HTR-8/SVneo (cell line): ENCODE results near the gene TRABD.

Source experiments
- DNase-seq: peaks from one replicate; pipeline ENCODE4 v3.0.0; 2011; ENCODE audit warnings: low spot score, mixed read lengths; ENCODE audit not compliant: insufficient read length
- FAIRE-seq: peaks from 2 replicates; lab custom pipeline; 2011; peaks lifted over from hg19 to GRCh38; lab: Jason Lieb, UNC

TRABD gene

DNA sequence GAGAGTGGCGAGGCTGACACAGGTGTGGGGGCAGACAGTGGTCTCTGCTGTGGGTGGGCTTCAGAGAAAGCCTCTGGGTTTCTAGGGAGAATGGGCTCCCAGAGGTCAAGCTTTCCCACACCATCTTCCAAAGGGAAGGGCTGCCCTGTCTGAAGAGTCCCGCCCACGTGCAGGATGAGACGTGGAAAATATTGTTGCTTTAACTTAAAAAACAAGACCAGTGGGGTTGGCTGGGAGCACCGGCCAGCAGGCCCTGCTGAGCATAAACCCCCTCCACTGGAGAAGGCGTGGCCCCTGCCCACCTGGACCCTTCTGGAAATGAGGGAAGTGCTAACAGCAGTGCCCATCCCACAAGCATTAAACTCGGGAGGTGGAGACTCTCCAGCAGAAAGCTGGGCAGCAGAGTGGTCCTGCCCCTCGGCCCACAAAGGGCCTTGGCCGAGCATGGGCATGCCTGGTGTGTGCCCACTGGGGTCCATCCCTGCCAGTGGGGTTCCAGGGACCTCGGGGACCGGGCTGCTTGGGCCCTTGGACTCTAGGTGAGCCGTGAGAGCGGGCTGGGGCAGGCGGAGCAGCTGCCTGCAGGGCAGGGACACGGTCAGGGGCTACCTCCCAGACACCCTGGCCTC, 30.5 kb downstream of the TRABD start:
- no peak for DNase-seq
- no peak for FAIRE-seq

DNA sequence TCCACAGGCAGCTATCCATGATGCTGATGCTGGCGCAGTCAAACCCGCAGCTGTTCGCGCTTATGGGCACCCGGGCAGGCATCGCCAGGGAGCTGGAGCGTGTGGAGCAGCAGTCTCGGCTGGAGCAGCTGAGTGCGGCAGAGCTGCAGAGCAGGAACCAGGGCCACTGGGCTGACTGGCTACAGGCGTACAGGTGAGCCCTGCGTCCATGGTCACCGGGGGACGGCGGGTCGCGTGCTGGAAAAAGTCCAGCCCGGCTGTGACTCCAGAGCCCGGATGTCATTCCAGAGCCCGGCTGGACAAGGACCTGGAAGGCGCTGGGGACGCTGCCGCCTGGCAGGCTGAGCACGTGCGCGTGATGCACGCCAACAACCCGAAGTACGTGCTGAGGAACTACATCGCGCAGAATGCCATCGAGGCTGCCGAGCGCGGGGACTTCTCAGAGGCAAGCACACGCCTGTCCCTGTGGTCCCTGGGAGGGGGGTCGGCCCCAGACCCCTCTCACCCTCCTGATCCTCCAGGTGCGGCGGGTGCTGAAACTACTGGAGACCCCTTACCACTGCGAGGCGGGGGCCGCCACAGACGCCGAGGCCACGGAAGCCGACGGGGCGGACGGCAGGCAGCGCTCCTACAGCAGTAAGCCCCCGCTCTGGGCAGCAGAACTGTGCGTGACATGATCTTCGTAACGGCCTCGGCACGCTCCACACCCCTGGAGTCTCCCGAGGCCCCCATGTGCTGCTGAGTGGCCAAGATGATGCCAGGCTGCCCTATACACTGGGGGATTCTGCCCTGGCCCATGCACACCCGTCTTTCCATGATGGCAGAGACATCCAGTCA, 31.2 kb downstream of the TRABD start:
- FAIRE-seq (no peak), DNase-seq (no peak)

DNA sequence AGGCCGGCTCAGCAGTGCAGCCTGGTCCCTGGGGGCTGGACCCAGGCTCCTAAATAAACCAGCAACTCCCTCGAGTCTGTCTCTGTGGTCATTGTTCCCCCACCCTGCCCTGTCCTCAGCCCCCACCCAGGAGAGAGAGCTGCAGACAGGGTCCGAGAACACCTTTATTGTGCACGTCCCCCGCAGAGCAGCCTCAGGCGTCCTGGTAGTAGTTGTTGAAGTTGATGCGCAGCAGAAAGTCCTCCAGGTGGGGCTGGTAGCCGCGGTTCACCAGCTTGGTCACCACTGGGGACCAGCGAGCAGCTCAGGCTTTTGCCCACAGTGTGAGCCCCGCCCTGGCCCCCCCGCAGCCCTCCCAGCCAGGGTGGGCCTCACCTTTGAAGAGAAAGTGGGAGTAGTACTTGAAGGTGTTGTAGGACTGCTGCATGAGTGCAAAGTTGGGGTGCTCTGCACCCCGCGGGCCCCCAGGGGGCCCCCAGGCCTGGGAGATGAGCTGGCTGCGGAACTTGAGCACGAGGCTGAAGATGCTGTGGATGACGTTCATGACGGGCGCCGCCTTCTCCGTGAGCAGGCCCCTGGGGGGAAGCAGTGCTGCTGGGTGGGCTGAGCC, 31.9 kb downstream of the TRABD start:
- DNase-seq (no peak), FAIRE-seq (no peak)

GRCh38 chr22:50218153-50218995, 32.7 kb downstream of the TRABD start:
- FAIRE-seq = no peak
- no peak for DNase-seq

DNA sequence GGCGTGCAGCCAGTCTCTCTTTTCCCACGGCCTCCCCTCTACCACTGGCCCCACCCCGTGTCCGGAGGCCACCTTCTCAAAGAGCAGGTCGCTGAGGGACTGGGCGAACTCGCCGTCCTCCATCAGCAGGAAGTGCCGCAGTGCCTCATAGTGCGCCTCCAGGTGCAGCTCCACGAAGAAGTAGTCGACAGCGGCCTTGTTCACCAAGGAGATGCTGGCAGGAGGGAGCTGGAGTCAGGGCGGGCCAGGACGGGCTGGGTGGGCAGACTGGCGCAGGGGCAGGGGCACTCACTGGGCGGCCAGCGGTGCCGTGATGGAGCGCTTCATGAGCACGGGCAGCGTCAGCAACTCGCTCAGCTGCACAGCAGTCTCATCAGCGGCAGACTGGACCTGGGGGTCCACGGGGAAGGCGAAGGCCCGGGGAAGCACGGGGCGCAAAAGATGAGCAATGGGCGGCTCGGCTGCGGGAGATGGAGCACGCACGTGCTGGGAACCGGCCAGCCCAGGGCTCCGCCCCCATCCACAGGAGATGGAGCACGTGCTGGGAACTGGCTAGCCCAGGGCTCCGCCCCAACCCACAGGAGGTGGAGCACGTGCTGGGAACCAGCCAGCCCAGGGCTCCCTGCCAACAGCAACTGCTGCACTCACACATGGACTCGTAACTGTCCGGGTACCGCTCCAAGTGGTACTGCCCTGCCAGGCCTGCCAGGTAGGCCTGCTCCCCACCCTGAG, 33.4 kb downstream of the TRABD start:
- no peak for FAIRE-seq
- no peak for DNase-seq

DNA sequence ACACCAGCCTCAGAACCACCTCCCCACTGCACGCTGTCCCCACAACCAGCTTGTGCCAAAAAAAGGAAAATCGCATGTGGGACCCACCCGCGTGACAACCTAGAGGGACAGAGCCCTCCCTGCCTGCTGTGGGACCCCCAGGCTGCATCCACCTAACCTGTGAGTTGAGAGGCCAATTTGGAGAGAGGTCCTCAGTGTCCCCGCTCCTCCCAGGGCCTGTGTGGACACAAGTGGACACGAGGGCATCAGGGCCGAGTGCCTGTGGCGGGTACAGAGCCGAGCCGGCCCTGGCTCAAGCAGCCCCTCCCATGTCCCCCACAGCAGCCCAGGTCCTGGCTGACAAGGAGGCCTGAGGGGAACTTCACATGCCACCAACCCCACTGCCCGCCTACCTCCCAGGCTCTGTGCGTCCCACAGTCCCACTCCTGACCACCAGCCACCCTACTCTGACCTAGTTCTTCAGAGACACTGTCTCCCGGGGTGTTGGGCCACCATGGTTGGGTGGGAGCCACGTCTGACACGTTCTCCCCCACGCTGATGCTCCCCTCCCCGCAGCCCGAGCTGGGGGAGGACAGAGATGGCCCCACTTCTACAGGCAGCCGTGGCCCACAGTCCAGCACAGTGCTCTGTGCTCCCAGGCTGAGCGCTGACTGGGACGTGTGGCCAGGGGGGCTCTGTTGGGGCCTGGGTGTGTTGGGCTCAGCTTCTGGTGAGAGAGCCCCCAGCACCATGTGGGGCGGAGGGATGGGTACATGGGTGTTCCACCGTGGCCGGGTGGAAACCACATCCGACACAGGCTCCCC, 34.3 kb downstream of the TRABD start:
- no peak for DNase-seq
- FAIRE-seq = no peak

DNA sequence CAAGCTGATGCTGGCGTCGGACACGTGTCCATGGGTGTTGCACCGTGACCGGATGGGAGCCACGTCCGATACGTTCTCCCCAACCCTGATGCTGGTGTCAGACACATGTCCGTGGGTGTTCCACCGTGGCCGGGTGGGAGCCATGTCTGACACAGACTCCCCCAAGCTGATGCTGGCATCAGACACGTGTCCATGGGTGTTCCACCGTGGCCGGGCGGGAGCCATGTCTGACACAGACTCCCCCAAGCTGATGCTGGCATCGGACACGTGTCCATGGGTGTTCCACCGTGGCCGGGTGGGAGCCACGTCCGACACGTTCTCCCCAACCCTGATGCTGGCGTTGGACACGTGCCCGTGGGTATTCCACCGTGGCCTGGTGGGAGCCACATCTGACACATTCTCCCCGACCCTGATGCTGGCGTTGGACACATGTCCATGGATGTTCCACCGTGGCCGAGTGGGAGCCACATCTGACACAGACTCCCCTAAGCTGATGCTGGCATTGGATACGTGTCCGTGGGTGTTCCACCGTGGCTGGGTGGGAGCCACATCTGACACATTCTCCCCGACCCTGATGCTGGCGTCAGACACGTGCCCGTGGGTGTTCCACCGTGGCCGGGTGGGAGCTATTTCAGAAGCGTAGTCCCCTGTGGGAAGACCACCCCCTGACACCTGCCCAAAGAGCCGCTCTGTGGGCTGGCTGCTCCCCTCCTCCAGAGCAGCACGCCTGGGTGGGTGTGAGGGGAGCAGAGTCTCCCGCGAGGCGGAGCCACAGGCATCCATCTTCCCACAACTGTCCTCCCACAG, 35.1 kb downstream of the TRABD start:
- FAIRE-seq (peak; percentile 33), DNase-seq (no peak)

GRCh38 chr22:50221410-50222300, 35.9 kb downstream of the TRABD start:
- DNase-seq = no peak
- no peak for FAIRE-seq

GRCh38 chr22:50222508-50222907, 36.8 kb downstream of the TRABD start:
- DNase-seq (no peak), FAIRE-seq (no peak)

GRCh38 chr22:50224071-50224470, 38.4 kb downstream of the TRABD start:
- FAIRE-seq (no peak), DNase-seq (no peak)

DNA sequence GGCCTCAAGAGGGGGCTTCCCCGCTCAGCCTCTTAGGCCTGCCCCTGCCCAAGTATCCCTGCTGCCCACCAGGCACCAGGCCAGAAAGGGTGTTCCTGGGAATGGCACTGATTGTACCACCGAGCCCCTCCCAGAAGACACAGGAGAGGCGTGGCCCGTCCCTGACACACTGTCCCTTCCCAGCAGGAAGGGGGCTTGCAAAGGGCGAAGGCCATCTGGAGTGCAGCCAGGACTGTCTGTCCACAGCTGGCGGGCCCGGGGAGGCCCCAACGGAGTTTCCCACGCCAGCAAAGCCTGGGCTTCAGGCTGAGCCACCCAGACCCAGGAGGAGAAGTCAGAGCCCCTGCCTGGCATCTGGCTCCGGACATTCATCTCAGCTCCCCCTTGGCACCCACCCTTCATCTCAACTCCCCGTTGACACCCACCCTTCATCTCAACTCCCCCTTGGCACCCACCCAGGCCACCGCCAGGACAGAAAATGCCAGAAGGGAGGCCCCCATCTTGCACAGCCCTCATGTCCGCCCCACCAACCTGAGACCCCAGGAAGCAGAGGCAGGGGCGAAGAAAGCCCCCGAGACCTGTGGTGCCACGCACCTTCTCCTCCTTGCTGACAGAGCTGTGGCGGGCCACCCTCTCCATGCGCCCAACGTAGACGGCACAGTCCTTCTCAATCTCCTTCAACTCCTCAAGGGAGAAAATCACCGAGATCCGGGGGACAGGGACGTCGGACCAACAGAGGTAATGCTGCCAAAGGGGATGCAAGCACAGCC, 39.7 kb downstream of the TRABD start:
- DNase-seq (no peak), FAIRE-seq (no peak)

GRCh38 chr22:50226063-50226874, 40.6 kb downstream of the TRABD start:
- FAIRE-seq = no peak
- DNase-seq = no peak

- DNase-seq = no peak
- FAIRE-seq = no peak
Measured at GRCh38 chr22:50226875-50227165, 41.1 kb downstream of the TRABD start.

- no peak for DNase-seq
- no peak for FAIRE-seq
Measured at GRCh38 chr22:50227579-50228215, 42.0 kb downstream of the TRABD start.

DNA sequence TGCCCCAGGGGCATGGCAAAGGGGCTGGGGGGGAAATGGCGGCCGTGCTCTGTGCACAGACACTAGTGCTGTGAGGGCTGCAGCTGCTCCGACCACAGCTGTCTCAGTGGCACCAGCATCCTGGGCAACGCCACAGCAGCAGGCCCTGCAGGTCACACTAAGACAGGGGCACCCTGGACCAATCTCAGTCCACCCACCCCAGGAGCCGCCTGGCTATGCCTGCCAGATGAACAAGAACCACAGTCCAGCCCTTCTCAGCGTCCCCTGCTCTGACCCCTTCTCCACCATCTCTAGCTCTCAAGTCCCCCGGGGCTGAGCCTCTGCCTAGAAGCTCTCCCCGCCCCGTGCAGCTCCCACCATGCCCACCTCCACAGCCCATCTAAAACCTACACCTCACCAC, 42.7 kb downstream of the TRABD start:
- no peak for DNase-seq

GRCh38 chr22:50229370-50229769, 43.7 kb downstream of the TRABD start:
- FAIRE-seq (no peak), DNase-seq (no peak)

More for the DNA sequence above, 42.7 kb downstream of the TRABD start:
- FAIRE-seq = no peak
